IMR-90 (cell line): ENCODE results near the gene CFAP97. TPM values are rescaled to one million over a fixed set of nuclear protein-coding genes. Genes with fewer than 3 reads are reported as not detected.

Source experiments
- ATAC-seq: fragments of 200-7000 bp; cut with Tn5 transposase; 2 replicates; pipeline ENCODE4 v1.9.1; 2020; ENCODE audit warnings: low read depth, mild to moderate bottlenecking, moderate library complexity
- BruUV-seq: library from RNA; stranded (reverse); fragments of 400-500 nt; replicated peaks from 2 replicates; lab custom pipeline; 2021; lab: Mats Ljungman, UMichigan
- CTCF ChIA-PET: fragments of 300-600 bp; formaldehyde crosslinking; extraction: SDS; loops from one replicate; lab custom pipeline; 2021; ENCODE audit warnings: antibody characterized with exemption; lab: Yijun Ruan, JAX
- POLR2A ChIA-PET: fragments of 300-600 bp; sonication (Branson Sonifier 250); formaldehyde crosslinking; loops from one replicate; lab custom pipeline; 2022; ENCODE audit warnings: antibody characterized with exemption; ENCODE audit not compliant: unreplicated experiment; lab: Charles Lee
- DNase-seq: peaks from one replicate; pipeline ENCODE4 v3.0.0; 2013
- H2AFZ ChIP-seq: replicated peaks from 2 replicates; pipeline ENCODE3; 2013; ENCODE audit warnings: low read length, mild to moderate bottlenecking; ENCODE audit not compliant: poor library complexity
- H2AK5ac ChIP-seq: 2 replicates; pipeline ENCODE4 v1.6.1; 2013; ENCODE audit warnings: low read depth, low read length, inconsistent platforms
- H2AK9ac ChIP-seq: replicated peaks from 2 replicates; pipeline ENCODE3; 2013; ENCODE audit warnings: mild to moderate bottlenecking, low read depth, low read length, moderate library complexity; ENCODE audit not compliant: poor library complexity
- H2BK120ac ChIP-seq: 2 replicates; pipeline ENCODE4 v1.6.1; 2013; ENCODE audit warnings: low read depth, low read length, inconsistent platforms
- H2BK15ac ChIP-seq: 3 replicates; pipeline ENCODE4 v1.6.1; 2013; ENCODE audit warnings: low read depth, low read length, inconsistent platforms
- H2BK20ac ChIP-seq: 2 replicates; pipeline ENCODE4 v1.6.1; 2013; ENCODE audit warnings: low read depth, mild to moderate bottlenecking, inconsistent platforms, low read length, moderate library complexity
- H2BK5ac ChIP-seq: 2 replicates; pipeline ENCODE4 v1.6.1; 2013; ENCODE audit warnings: mild to moderate bottlenecking, low read depth, low read length, inconsistent platforms; ENCODE audit not compliant: poor library complexity, severe bottlenecking
- H3K14ac ChIP-seq: replicated peaks from 2 replicates; pipeline ENCODE4 v1.6.1; 2013; ENCODE audit warnings: low read depth, low read length, inconsistent platforms
- H3K18ac ChIP-seq: 2 replicates; pipeline ENCODE4 v1.6.1; 2013; ENCODE audit warnings: low read depth, low read length, control low read depth
- H3K23ac ChIP-seq: 2 replicates; pipeline ENCODE4 v1.6.1; 2013; ENCODE audit warnings: low read depth, low read length, inconsistent platforms
- H3K27ac ChIP-seq: 2 replicates; pipeline ENCODE4 v1.5.1; 2013; ENCODE audit warnings: mild to moderate bottlenecking, control low read depth, low read length; ENCODE audit not compliant: insufficient read depth
- H3K27me3 ChIP-seq: 2 replicates; pipeline ENCODE4 v1.6.1; 2013; ENCODE audit warnings: low read length; ENCODE audit not compliant: control insufficient read depth, insufficient read depth
- H3K36me3 ChIP-seq: 2 replicates; pipeline ENCODE4 v1.6.1; 2013; ENCODE audit warnings: low read length, mixed read lengths; ENCODE audit not compliant: control insufficient read depth, insufficient read depth
- H3K4ac ChIP-seq: 2 replicates; pipeline ENCODE4 v1.6.1; 2013; ENCODE audit warnings: low read depth, low read length, inconsistent platforms
- H3K4me1 ChIP-seq: 2 replicates; pipeline ENCODE4 v1.6.1; 2013; ENCODE audit warnings: low read length, mixed read lengths; ENCODE audit not compliant: control insufficient read depth, insufficient read depth
- H3K4me2 ChIP-seq: 2 replicates; pipeline ENCODE4 v1.6.1; 2013; ENCODE audit warnings: low read depth, mild to moderate bottlenecking, control low read depth, low read length, moderate library complexity
- H3K4me3 ChIP-seq: 2 replicates; pipeline ENCODE4 v1.5.1; 2013; ENCODE audit warnings: low read depth, mild to moderate bottlenecking, control low read depth, low read length, moderate library complexity; ENCODE audit not compliant: insufficient read depth
- H3K56ac ChIP-seq: 2 replicates; pipeline ENCODE4 v1.6.1; 2013; ENCODE audit warnings: low read length, inconsistent platforms; ENCODE audit not compliant: insufficient read depth; ENCODE audit errors: extremely low read depth
- H3K79me1 ChIP-seq, 2 experiments: 2 replicates each; pipeline ENCODE4 v1.6.1; 2013; ENCODE audit warnings: low read length in 2 of 2, inconsistent platforms in 1 of 2, low read depth in 1 of 2
- H3K9ac ChIP-seq: 2 replicates; pipeline ENCODE4 v1.6.1; 2013; ENCODE audit warnings: low read depth, low read length, control low read depth
- H3K9me1 ChIP-seq: 2 replicates; pipeline ENCODE4 v1.6.1; 2013; ENCODE audit warnings: low read length, inconsistent platforms; ENCODE audit not compliant: insufficient read depth
- H3K9me3 ChIP-seq: 2 replicates; pipeline ENCODE4 v1.6.1; 2013; ENCODE audit warnings: low read length; ENCODE audit not compliant: control insufficient read depth, insufficient read depth
- H4K20me1 ChIP-seq: 2 replicates; pipeline ENCODE4 v1.6.1; 2013; ENCODE audit warnings: low read length, inconsistent platforms; ENCODE audit not compliant: insufficient read depth
- H4K5ac ChIP-seq: 2 replicates; pipeline ENCODE4 v1.6.1; 2013; ENCODE audit warnings: mild to moderate bottlenecking, low read depth, low read length, control low read depth
- H4K8ac ChIP-seq, 2 experiments: 2 replicates each; pipeline ENCODE4 v1.6.1; 2013; ENCODE audit warnings: low read depth in 2 of 2, low read length in 2 of 2, control low read depth in 1 of 2, inconsistent platforms in 1 of 2
- H4K91ac ChIP-seq: 2 replicates; pipeline ENCODE4 v1.6.1; 2013; ENCODE audit warnings: low read depth, low read length, inconsistent platforms; ENCODE audit not compliant: insufficient read depth
- BHLHE40 ChIP-seq: fragments of 150-350 bp; IDR thresholded peaks from 2 replicates; pipeline ENCODE4 v1.6.1; 2016; ENCODE audit warnings: mild to moderate bottlenecking, low read depth, low read length
- CEBPB ChIP-seq: IDR thresholded peaks from 2 replicates; pipeline ENCODE4 v1.6.1; 2012; ENCODE audit warnings: low read depth, low read length, improper control_type of control experiment
- CHD1 ChIP-seq: IDR thresholded peaks from 2 replicates; pipeline ENCODE4 v1.6.1; 2012; ENCODE audit warnings: low read depth, low read length, improper control_type of control experiment
- FOS ChIP-seq: fragments of 150-350 bp; IDR thresholded peaks from 2 replicates; pipeline ENCODE4 v1.6.1; 2016; ENCODE audit warnings: low read depth, low read length
- MAZ ChIP-seq: IDR thresholded peaks from 2 replicates; pipeline ENCODE4 v1.6.1; 2012; ENCODE audit warnings: low read depth, mild to moderate bottlenecking, low read length, improper control_type of control experiment, moderate library complexity, borderline replicate concordance
- MXI1 ChIP-seq: IDR thresholded peaks from 2 replicates; pipeline ENCODE4 v1.6.1; 2012; ENCODE audit warnings: low read depth, mild to moderate bottlenecking, low read length, moderate library complexity, borderline replicate concordance
- POLR2A ChIP-seq: IDR thresholded peaks from 2 replicates; pipeline ENCODE4 v1.6.1; 2012; ENCODE audit warnings: mild to moderate bottlenecking, low read depth, low read length
- RAD21 ChIP-seq: IDR thresholded peaks from 2 replicates; pipeline ENCODE4 v1.6.1; 2012; ENCODE audit warnings: low read length, improper control_type of control experiment
- RCOR1 ChIP-seq: IDR thresholded peaks from 2 replicates; pipeline ENCODE4 v1.6.1; 2012; ENCODE audit warnings: mild to moderate bottlenecking, low read length, improper control_type of control experiment; ENCODE audit not compliant: insufficient replicate concordance
- RFX5 ChIP-seq: IDR thresholded peaks from 2 replicates; pipeline ENCODE4 v1.8.0; 2012; ENCODE audit warnings: low read depth, mild to moderate bottlenecking, low read length, moderate library complexity
- SMC3 ChIP-seq: fragments of 150-350 bp; IDR thresholded peaks from 2 replicates; pipeline ENCODE4 v1.6.1; 2016; ENCODE audit warnings: low read depth, mild to moderate bottlenecking, antibody characterized with exemption, low read length, moderate library complexity
- WGBS, 2 experiments: methylation state at CpG; one replicate each; pipeline versions ENCODE4 v1.1.5 to v1.1.7; 2013; ENCODE audit warnings: missing lambda C conversion rate in 2 of 2; ENCODE audit not compliant: insufficient read length in 1 of 2; ENCODE audit errors: extremely low coverage in 2 of 2; 5-methylcytosine and 5-hydroxymethylcytosine counted together
- dilution Hi-C: fragments of 300-500 bp; cut with HindIII; formaldehyde crosslinking; loops from one replicate; pipeline ENCODE4 v1.14.3; 2018; ENCODE audit warnings: low sequenced_read_pairs; ENCODE audit not compliant: unreplicated experiment
- in situ Hi-C: fragments of 300-500 bp; cut with MboI; formaldehyde crosslinking; loops from 3 replicates; pipeline ENCODE4 v1.14.3; 2019; ENCODE audit warnings: low sequenced_read_pairs, inconsistent platforms, mixed read lengths
- intact Hi-C: fragments of 100-400 bp; cut with micrococcal nuclease; formaldehyde crosslinking; loops from 2 replicates; pipeline ENCODE4 v1.10.0; 2022
- polyA plus RNA-seq, 3 experiments: library from polyadenylated mRNA; depleted of rRNA; stranded (reverse); fragments of >200 nt; gene quantifications; 2 replicates each; pipeline ENCODE4 v1.2.3, GENCODE V29; 2012; ENCODE audit warnings: low replicate concordance in 1 of 3
- total RNA-seq: library from RNA; depleted of rRNA; stranded (reverse); fragments of >200 nt; gene quantifications from 2 replicates; pipeline ENCODE4 v1.2.3, GENCODE V29; 2012
- TF ChIP-seq, protein P1 (sequence below): fragments of 150-350 bp; IDR thresholded peaks from 2 replicates; pipeline ENCODE4 v1.6.1; 2016; ENCODE audit warnings: low read depth, mild to moderate bottlenecking, low read length, moderate library complexity, borderline replicate concordance
- TF ChIP-seq, protein P2 (sequence below): fragments of 150-350 bp; IDR thresholded peaks from 2 replicates; pipeline ENCODE4 v1.6.1; 2017; ENCODE audit warnings: mild to moderate bottlenecking, antibody characterized with exemption, low read length, low read depth
- TF ChIP-seq, protein P3 (sequence below): conservative IDR thresholded peaks from 2 replicates; pipeline ENCODE4 v1.5.1; 2012; ENCODE audit warnings: mild to moderate bottlenecking, low read depth, low read length, improper control_type of control experiment

The CFAP97 gene
- total and polyA plus RNA-seq, 2 of the 4 experiments (the other 2 are of a cell fraction), result 14.5 to 16.0 TPM

DNA sequence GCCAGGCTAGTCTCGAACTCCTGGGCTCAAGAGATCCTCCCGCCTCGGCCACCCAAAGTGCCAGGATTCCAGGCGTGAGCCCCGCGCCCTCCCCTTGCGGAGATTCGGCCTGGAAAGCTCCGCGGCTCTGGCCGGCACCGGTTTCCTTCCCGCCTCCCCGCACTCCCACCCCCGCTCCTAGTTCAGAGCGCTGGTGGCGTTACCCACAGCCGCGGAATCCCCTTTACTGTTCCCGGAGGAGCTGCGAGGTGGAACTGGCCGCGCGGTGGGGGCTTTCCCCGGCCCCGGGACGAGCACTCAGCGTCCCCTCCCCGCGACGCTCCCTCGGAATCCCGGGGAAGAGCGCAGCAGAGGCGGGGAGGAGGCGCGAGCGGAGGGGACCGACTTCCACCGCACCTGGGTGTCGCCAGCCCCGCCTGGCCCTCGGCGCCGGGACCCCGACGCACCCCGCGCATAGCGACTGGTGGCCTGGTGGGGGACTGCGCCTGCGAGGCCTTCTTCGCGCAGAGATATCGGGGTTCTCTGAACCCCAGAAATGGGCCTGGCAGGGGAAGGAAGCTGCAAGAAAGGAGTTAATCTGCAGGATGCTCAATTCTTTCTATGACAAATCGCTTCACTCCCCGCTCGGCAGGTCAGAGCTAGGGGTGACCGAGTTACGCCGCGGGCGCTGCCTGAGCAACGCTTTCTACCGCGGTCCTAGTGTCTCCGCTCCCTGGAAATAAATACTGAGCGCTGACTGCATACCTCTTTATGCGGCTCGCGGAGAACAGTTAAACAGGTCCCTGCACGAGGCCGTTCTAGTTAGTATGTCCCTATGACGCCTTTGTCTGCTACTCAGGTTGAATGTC lies 75.3 kb downstream of the CFAP97 start:
- no peaks in the 10 kb centered on the region for H4K20me1 ChIP-seq
- 18% methylated on average over 18 of the region's 74 CpGs; no CpG with 5 or more reads in 1 of the 2 experiments for WGBS, 2 experiments
- intact Hi-C loops, result no loop called here
- BruUV-seq, result no TSS peak
- 0 out of 2 replicates have a peak overlapping the region, but pooled peaks have one; percentile 17 for H3K23ac ChIP-seq
- no peaks in the 10 kb centered on the region for H3K36me3 ChIP-seq
- no peak overlapping the region for H2BK20ac ChIP-seq
- no peaks in the 10 kb centered on the region for H3K79me1 ChIP-seq
- no peak overlapping the region for H3K56ac ChIP-seq
- H2AK5ac ChIP-seq, result no peak overlapping the region
- no peak overlapping the region for H4K8ac ChIP-seq
- no peak overlapping the region for H2BK120ac ChIP-seq
- no peak overlapping the region for H3K14ac ChIP-seq
- in situ Hi-C loops, result no loop called here
- no peak overlapping the region for H2BK15ac ChIP-seq
- no peak overlapping the region for H4K91ac ChIP-seq
- peak overlapping the region; percentile 92 for H2AFZ ChIP-seq
- H3K9me1 ChIP-seq, result no peaks in the 10 kb centered on the region; the same call in 1 of the 2 replicates
- peak; percentile 56 for ATAC-seq
- H3K27me3 ChIP-seq, result peaks cover 13% of the 10 kb centered on the region
- POLR2A ChIA-PET, result no interaction called here
- no peak overlapping the region for H3K18ac ChIP-seq
- dilution Hi-C loops, result no loop called here
- DNase-seq, result no peak
- no peak overlapping the region for H4K5ac ChIP-seq
- peak overlapping the region; percentile 67 for H3K4me2 ChIP-seq
- peak overlapping the region; percentile 38 for H3K4me3 ChIP-seq
- H3K27ac ChIP-seq, result no peak overlapping the region
- H3K9me3 ChIP-seq, result no peaks in the 10 kb centered on the region
- CTCF ChIA-PET, result interaction anchor here (1.0 to 1.5 kb wide), 2 partner anchors 10 to 32 kb away, joined by 3 to 8 read pairs; no protein-coding TSS in a partner anchor
- no peak overlapping the region for H3K4ac ChIP-seq
- no peak overlapping the region for H2BK5ac ChIP-seq
- H3K9ac ChIP-seq, result no peak overlapping the region
- H2AK9ac ChIP-seq, result peak overlapping the region; percentile 5
- H3K4me1 ChIP-seq, result no peaks in the 10 kb centered on the region; the same call in 1 of the 2 replicates
- TF ChIP-seq SMC3, result no peak
- no peak for TF ChIP-seq FOS
- TF ChIP-seq, protein P1, sequence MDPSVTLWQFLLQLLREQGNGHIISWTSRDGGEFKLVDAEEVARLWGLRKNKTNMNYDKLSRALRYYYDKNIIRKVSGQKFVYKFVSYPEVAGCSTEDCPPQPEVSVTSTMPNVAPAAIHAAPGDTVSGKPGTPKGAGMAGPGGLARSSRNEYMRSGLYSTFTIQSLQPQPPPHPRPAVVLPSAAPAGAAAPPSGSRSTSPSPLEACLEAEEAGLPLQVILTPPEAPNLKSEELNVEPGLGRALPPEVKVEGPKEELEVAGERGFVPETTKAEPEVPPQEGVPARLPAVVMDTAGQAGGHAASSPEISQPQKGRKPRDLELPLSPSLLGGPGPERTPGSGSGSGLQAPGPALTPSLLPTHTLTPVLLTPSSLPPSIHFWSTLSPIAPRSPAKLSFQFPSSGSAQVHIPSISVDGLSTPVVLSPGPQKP, result no peak
- TF ChIP-seq CEBPB, result no peak
- TF ChIP-seq CHD1, result no peak
- TF ChIP-seq, protein P2, sequence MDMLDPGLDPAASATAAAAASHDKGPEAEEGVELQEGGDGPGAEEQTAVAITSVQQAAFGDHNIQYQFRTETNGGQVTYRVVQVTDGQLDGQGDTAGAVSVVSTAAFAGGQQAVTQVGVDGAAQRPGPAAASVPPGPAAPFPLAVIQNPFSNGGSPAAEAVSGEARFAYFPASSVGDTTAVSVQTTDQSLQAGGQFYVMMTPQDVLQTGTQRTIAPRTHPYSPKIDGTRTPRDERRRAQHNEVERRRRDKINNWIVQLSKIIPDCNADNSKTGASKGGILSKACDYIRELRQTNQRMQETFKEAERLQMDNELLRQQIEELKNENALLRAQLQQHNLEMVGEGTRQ, result no peak
- no peak for TF ChIP-seq RCOR1
- no peak for TF ChIP-seq MXI1
- no peak for TF ChIP-seq RFX5
- no peak for TF ChIP-seq RAD21
- TF ChIP-seq BHLHE40, result no peak
- TF ChIP-seq MAZ, result no peak; the same call in 1 of the 2 replicates
- TF ChIP-seq, protein P3, sequence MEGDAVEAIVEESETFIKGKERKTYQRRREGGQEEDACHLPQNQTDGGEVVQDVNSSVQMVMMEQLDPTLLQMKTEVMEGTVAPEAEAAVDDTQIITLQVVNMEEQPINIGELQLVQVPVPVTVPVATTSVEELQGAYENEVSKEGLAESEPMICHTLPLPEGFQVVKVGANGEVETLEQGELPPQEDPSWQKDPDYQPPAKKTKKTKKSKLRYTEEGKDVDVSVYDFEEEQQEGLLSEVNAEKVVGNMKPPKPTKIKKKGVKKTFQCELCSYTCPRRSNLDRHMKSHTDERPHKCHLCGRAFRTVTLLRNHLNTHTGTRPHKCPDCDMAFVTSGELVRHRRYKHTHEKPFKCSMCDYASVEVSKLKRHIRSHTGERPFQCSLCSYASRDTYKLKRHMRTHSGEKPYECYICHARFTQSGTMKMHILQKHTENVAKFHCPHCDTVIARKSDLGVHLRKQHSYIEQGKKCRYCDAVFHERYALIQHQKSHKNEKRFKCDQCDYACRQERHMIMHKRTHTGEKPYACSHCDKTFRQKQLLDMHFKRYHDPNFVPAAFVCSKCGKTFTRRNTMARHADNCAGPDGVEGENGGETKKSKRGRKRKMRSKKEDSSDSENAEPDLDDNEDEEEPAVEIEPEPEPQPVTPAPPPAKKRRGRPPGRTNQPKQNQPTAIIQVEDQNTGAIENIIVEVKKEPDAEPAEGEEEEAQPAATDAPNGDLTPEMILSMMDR, result no peak
- TF ChIP-seq POLR2A, result no peak
